Naive thymus-derived CD8-positive, alpha-beta T cell (primary cell): ENCODE measurements around the gene TMEM250. TPM values are rescaled to one million over a fixed set of nuclear protein-coding genes. Genes with fewer than 3 reads are reported as not detected.

Source experiments
- ATAC-seq, 2 donors: fragments of 150-1000 bp; cut with Tn5 transposase in 1 of 2; sonication (Bioruptor Pico), chemical (Tn5 transposase) in 1 of 2; 1 replicate in 1 of 2; 2 replicates in 1 of 2; pipeline ENCODE4 v1.10.0; 2021; ENCODE audit warnings: mild to moderate bottlenecking in 2 of 2, moderate library complexity in 2 of 2
- POLR2A ChIA-PET: fragments of 350-600 bp; sonication (Branson Sonifier 250); formaldehyde crosslinking; loops from one replicate; lab custom pipeline; 2021; ENCODE audit warnings: antibody characterized with exemption; lab: Charles Lee
- DNase-seq, 10 donors: peaks; one replicate each; pipeline versions ENCODE4 v3.0.0 to v3.0.0-alpha.2; 2020 to 2022
- H3K27ac Mint-ChIP-seq, 10 donors: one replicate each; pipeline ENCODE4 v1.8.0; 2020 to 2022; ENCODE audit warnings: mild to moderate bottlenecking in 10 of 10, mixed read lengths in 10 of 10, moderate library complexity in 4 of 10, inconsistent platforms in 1 of 10
- H3K27me3 Mint-ChIP-seq, 5 donors: one replicate each; pipeline ENCODE4 v1.8.0; 2021 to 2022; ENCODE audit warnings: mixed read lengths in 5 of 5
- H3K36me3 Mint-ChIP-seq, 3 donors: one replicate each; pipeline ENCODE4 v1.8.0; 2020 to 2022; ENCODE audit warnings: mixed read lengths in 3 of 3, mild to moderate bottlenecking in 2 of 3, inconsistent platforms in 1 of 3
- H3K4me1 Mint-ChIP-seq, 4 donors: one replicate each; pipeline ENCODE4 v1.8.0; 2021 to 2022; ENCODE audit warnings: mixed read lengths in 4 of 4
- H3K4me3 Mint-ChIP-seq, 10 donors: one replicate each; pipeline ENCODE4 v1.8.0; 2020 to 2022; ENCODE audit warnings: mild to moderate bottlenecking in 10 of 10, mixed read lengths in 10 of 10, moderate library complexity in 6 of 10, inconsistent platforms in 1 of 10
- H3K9me3 Mint-ChIP-seq, 9 donors: one replicate each; pipeline ENCODE4 v1.8.0; 2020 to 2022; ENCODE audit warnings: mixed read lengths in 9 of 9, mild to moderate bottlenecking in 3 of 9, inconsistent platforms in 1 of 9, moderate library complexity in 1 of 9
- polyA plus RNA-seq, 3 donors: library from polyadenylated mRNA; unstranded; fragments of 300-500 nt; fragmentation: Illumina TruSeq; gene quantifications; one replicate each; pipeline ENCODE4 v1.2.3, GENCODE V29; 2021
- total RNA-seq, 8 experiments: library from RNA in 2 of 8; stranded (reverse) in 2 of 8; gene quantifications; one replicate each; pipeline ENCODE4 v1.2.3 and lab custom pipeline; 2021 to 2026

TMEM250 gene
- total and polyA plus RNA-seq, 5 experiments from 2014 or later = 38.1 to 51.7 (median 39.1) TPM

DNA sequence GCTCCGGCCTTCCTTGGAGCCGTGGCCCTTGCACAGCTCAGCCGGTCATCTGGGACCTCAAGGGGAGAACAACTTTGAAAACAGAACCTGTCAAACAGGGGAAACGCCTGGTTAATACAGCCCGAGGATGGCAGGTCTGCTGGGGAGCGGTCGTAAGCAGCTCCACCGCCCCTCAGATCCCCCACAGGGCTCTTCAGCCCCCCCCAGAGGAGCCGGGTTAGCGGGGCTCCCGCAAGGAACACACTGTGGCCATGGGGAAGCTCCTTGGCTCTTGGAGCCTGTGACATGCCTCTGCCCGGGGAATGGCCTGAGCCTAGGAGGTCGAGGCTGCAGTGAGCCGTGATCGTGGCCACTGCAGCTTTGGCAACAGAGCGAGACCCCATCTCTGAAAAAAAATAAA lies 6.8 kb downstream of the TMEM250 start:
- Mint-ChIP-seq H3K4me1 (peaks cover 25 to 80% (median 68%) of the 10 kb centered on the region in 4 donors), H3K36me3 (no peaks in the 10 kb centered on the region), H3K9me3 (no peaks in the 10 kb centered on the region), H3K27ac (peak overlapping the region; percentile 42 to 96 (median 80)), H3K4me3 (peak overlapping the region in 8 of 10 donors; percentile 25 to 87 (median 57)), H3K27me3 (no peaks in the 10 kb centered on the region)
- POLR2A ChIA-PET = interaction anchor here (0.6 to 2.8 kb wide), 4 partner anchors 17 to 1091 kb away, joined by 3 to 25 read pairs (median 3); partner anchors contain the start of gene NACC2
- ATAC-seq (no peak), DNase-seq (no peak)

DNA sequence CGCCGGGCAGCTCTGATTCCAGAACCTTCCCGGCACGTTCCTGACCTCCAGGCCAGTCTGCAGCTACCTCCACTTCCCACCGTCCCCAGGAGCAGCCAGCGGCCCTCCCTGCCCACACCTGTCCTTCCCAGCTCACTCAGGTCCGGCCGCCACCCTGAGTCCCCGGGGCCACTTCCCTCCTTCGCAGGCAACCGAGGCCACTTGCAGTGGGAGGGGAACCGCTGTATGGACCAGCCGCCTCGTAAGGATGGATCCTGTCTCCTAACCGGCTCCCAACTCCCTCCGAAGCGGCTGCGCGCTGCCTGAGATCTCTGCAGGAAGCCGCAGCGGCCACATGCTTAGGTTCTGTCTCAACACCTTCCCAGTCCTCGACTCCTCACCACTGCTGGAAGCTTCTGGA lies 7.5 kb downstream of the TMEM250 start:
- H3K9me3 Mint-ChIP-seq = no peaks in the 10 kb centered on the region
- ATAC-seq = no peak
- H3K4me3 Mint-ChIP-seq = peak overlapping the region in 8 of 10 donors; percentile 16 to 87 (median 54)
- POLR2A ChIA-PET = interaction anchor here (0.8 to 5.3 kb wide), 4 partner anchors 15 to 122 kb away, joined by 3 to 78 read pairs (median 14); partner anchors contain the start of gene NACC2
- H3K27ac Mint-ChIP-seq = peak overlapping the region in 6 of 10 donors; percentile 39 to 82 (median 70)
- no peaks in the 10 kb centered on the region for H3K36me3 Mint-ChIP-seq
- no peaks in the 10 kb centered on the region for H3K27me3 Mint-ChIP-seq
- H3K4me1 Mint-ChIP-seq = peaks cover 28 to 82% (median 72%) of the 10 kb centered on the region in 4 donors
- no peak for DNase-seq

DNA sequence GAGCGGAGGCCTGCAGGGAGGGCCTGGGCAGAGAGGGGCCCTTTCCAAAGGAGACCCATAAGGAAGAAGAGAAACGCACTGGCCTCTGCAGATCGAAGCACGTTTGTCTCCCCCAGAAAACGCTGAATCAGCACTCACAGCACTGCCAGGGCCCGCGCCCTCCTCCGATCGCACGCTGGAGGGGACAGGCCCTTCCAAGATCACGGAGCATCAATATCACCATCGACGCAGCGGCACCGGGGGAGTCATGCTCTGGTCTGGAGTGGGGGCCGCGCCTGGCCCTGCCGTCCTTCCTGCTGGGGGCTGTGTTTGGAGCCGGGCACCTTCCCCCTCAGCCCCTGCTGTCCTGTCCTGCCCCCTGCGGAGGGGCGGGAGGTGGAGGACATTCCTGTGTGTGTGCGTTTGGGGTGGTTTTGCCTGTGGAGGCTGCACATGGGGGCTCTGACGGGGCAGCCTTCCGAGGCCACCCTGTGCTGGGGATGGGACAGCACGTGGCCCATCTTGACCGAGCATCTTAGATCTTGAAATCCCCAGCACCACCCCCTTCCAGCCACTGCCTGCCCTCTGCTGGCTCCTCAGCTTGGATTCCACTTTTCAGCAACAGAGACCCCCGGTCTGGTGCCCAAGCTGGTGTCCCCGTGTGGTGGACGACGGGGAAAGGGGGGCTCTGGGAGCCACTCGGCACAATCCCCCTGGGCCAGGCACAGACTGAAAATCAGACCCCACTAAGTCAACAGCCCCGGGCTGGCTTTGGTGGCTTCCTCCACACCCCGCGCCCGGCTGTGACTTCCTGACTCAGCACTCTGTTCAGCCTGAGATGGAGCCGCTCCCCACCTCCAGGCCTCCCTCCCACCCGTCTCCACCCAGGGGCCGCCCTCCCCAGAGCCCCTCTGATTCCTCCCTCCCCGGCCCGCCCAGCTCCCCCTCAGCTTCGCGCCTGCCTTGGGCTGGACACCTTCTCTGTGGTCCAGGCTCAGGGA lies 8.3 kb downstream of the TMEM250 start:
- Mint-ChIP-seq H3K9me3 (no peaks in the 10 kb centered on the region), H3K27ac (peak overlapping the region; percentile 43 to 91 (median 84)), H3K4me1 (peaks cover 31 to 89% (median 79%) of the 10 kb centered on the region in 4 donors), H3K27me3 (no peaks in the 10 kb centered on the region), H3K4me3 (peak overlapping the region; percentile 71 to 87 (median 82)), H3K36me3 (no peaks in the 10 kb centered on the region)
- POLR2A ChIA-PET = interaction anchor here (0.6 to 6.8 kb wide), 6 partner anchors 10 to 1091 kb away, joined by 3 to 92 read pairs (median 5); partner anchors contain the start of genes NACC2 and TMEM250
- ATAC-seq (peak; percentile 27 to 34), DNase-seq (peak in 4 of 10 donors; percentile 23 to 67 (median 44))

DNA sequence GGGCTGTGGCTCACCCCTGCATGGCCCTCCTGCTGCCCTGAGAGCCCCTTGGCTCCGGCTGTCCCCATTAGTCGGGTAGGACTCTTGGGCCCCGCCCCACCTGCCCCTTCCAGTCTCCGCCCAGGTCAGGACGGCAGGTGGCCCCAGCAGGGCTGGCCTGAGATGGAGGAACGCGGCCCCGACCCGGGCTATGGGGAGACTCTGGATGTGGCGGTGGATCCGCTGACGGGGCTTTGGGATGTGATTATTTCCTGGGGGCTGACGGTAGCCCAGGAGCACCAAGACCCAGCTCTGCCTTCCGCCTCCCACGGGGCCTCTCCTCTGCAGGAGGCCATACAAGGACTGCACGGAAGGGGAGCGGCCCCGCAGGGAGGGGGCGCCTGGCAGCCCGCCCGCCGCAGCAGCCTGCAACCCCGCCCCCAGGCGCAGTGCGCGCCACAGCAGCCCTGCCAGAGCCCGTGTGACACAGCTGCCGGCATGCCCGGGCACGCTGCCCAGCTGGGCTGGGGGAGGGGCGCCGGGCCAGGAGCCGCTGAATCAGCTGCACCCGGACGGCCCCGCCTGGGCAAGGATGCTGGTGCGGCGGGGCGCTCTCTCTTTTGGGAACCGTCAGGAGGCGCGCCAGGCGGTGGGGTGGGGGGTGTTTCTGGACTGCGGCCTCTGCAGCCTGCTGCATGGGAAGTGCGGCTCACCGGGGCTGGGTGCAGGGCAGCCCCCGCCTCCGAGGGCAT lies 9.2 kb downstream of the TMEM250 start:
- Mint-ChIP-seq H3K36me3 (no peaks in the 10 kb centered on the region), H3K27ac (peak overlapping the region; percentile 76 to 96 (median 90)), H3K4me1 (peaks cover 31 to 89% (median 77%) of the 10 kb centered on the region in 4 donors), H3K27me3 (no peaks in the 10 kb centered on the region), H3K9me3 (no peaks in the 10 kb centered on the region), H3K4me3 (peak overlapping the region; percentile 77 to 92 (median 87))
- DNase-seq (peak; percentile 85 to 94 (median 88)), ATAC-seq (peak; percentile 86 to 90)
- POLR2A ChIA-PET = interaction anchor here (0.6 to 6.8 kb wide), 7 partner anchors 9 to 1092 kb away, joined by 3 to 92 read pairs (median 4); partner anchors contain the start of genes NACC2 and TMEM250

DNA sequence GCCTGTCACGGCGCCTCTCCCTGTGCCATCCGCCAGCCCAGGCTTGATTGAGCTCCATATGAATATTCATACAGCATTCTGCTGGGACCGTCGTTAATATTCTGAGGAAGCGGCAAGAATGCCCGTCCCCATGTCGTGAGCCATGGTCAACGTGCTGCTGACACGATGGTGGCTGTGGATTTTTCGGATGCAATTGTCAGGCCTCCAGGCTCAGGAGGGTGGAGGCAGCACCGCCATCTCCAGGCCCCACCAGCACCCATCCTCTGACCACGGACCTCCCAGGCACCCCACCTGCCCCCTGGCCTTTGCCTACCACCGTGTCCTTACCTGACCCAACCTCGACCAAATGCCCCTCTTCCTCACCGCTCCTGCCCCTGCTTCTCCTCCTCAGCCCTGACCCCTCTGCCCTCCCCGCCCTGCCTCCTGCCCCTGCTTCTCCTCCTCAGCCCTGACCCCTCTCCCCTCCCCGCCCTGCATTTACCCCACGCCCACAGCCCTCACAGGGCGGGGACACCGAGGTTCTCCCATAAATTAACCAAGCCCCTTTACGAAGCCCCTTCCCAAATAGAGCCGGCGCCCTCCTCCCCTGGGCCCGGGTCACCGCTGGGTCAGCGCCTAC lies 9.9 kb downstream of the TMEM250 start:
- no peak for ATAC-seq
- Mint-ChIP-seq H3K9me3 (no peaks in the 10 kb centered on the region), H3K27me3 (no peaks in the 10 kb centered on the region), H3K4me3 (peak overlapping the region; percentile 66 to 92 (median 86)), H3K27ac (peak overlapping the region; percentile 61 to 96 (median 82)), H3K4me1 (peaks cover 30 to 87% (median 73%) of the 10 kb centered on the region in 4 donors), H3K36me3 (no peaks in the 10 kb centered on the region)
- POLR2A ChIA-PET = interaction anchor here (0.6 to 6.8 kb wide), 5 partner anchors 8 to 23 kb away, joined by 3 to 92 read pairs (median 6); partner anchors contain the start of genes NACC2 and TMEM250
- DNase-seq = peak in 1 of 10 donors; percentile 12

DNA sequence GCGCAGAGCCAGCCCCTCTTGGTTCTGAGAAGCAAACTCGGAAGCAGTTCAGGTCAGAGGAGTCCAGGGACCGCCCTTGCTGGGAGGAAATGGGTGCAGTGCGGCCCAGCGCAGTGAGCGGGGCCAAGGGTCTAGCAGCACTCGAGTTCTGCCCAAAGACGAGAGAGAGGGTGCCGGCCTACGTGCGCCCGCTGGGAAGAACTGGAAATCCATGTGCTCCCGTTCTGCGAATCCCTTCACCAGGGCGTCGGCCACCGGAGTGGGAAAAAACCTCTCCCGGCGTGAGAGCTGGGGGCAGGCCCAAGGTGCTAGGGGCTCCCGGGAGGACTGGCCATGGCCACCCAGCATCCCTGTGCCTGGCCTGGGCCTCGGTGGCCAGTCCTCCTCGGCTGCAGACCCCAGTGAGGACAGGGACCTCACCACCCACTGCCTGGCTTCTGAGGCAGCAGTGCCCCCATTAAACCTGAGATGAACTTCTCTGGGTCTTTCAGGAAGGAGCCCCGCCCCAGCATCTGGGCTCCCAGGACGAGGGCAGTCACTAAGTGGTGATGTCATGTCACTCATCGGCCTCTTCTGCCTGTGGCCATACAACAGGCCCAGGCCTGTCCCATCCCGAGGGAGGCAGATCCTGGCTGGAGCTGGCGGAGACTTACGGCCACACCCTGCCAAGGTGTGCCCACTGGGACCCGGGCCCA lies 10.6 kb downstream of the TMEM250 start:
- Mint-ChIP-seq H3K27ac (peak overlapping the region; percentile 85 to 96 (median 94)), H3K36me3 (no peaks in the 10 kb centered on the region), H3K27me3 (no peaks in the 10 kb centered on the region), H3K4me3 (peak overlapping the region; percentile 74 to 92 (median 86)), H3K4me1 (peaks cover 26 to 80% (median 66%) of the 10 kb centered on the region in 4 donors), H3K9me3 (no peaks in the 10 kb centered on the region)
- ATAC-seq = no peak
- POLR2A ChIA-PET = interaction anchor here (1.2 to 6.8 kb wide), 4 partner anchors 12 to 129 kb away, joined by 3 to 92 read pairs (median 42); partner anchors contain the start of genes NACC2 and TMEM250
- DNase-seq = no peak

DNA sequence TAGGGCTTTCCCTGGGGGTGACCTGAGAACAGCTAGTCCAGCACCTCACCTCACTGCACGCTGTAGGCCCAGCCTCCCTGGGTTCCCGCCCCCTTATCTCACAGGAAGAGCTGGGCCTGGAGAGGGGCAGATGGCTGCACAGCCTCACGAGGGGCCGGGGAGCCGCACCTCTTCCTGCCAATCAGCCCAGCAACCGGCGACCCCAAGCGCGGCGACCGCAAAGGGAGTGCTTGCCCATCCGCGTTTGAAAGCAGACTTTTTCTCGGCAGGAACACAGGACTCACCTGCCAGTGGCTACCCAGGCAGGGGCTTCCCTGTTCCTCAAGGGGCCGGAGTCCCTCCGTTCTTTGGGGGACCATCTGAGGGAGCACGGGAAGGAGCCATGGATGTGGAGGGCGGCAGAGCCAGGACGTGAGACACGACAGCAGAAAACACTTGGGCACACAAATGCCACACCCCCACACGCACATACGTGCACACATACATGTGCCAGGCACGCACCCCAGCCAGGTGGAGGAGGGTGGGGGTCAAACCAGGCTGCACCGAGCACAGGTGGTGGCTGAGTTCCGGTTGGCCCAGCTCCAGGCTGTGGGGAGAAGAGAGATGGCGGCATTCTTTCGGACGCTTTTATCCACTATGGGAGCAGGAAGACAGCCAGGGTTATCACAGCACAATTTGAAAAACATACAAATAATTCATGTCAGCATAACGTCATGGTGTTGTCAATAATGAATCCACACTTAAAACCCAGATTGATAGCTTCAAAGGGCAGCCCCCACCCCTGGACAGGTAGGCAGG lies 11.3 kb downstream of the TMEM250 start:
- Mint-ChIP-seq H3K4me1 (peaks cover 26 to 73% (median 61%) of the 10 kb centered on the region in 4 donors), H3K27me3 (no peaks in the 10 kb centered on the region), H3K4me3 (peak overlapping the region; percentile 68 to 91 (median 82)), H3K27ac (peak overlapping the region; percentile 85 to 96 (median 94)), H3K9me3 (no peaks in the 10 kb centered on the region), H3K36me3 (no peaks in the 10 kb centered on the region)
- POLR2A ChIA-PET = interaction anchor here (0.6 to 6.8 kb wide), 8 partner anchors 11 to 1023 kb away, joined by 3 to 92 read pairs (median 4); partner anchors contain the start of genes CAMSAP1, NACC2 and TMEM250
- peak; percentile 31 to 37 for ATAC-seq
- DNase-seq = peak in 9 of 10 donors; percentile 33 to 80 (median 49)

DNA sequence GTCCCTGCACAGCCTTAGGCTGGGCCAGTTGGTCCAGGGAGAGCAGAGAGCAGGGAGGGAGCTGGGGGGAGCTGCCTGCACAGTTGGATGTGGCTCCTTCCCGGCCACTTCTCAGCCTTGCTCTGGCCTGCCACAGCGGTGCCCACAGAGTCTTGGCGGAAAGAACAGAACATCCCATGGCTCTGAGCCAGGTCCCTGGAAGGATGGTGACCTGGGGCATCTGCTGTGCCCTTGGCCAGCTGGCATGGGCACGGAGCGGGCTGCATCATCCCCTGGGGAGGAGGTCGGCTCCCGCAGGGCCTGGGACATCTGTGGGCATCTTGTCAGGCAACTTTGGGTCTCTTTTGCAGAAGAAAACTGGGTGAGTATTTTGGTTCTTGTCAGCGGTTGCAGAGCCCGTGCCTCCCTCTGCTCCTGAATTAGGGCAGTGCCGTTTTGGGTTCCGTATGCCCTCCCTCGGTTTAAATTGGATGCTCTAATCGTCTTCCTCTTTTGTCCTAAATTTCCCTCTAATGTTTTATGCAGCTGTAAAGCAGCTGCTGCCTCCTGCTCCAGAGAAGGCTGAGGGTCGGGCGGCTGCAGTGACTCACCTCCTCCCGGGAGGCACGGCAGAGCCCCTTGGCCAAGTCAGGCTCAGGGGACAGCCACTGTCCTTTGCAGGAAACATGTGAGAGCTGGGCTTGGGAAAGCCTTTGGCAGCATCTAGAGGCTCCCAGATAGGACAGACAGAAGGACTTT lies 13.1 kb downstream of the TMEM250 start:
- no peak for ATAC-seq
- DNase-seq = no peak
- Mint-ChIP-seq H3K4me3 (peak overlapping the region in 7 of 10 donors; percentile 8 to 87 (median 41)), H3K4me1 (peaks cover 19 to 56% (median 46%) of the 10 kb centered on the region in 4 donors), H3K27ac (peak overlapping the region in 9 of 10 donors; percentile 63 to 94 (median 85)), H3K9me3 (no peaks in the 10 kb centered on the region), H3K36me3 (no peaks in the 10 kb centered on the region), H3K27me3 (no peaks in the 10 kb centered on the region)
- POLR2A ChIA-PET = interaction anchor here (5.3 to 6.8 kb wide), 2 partner anchors 9 to 15 kb away, joined by 78 to 92 read pairs; partner anchors contain the start of genes NACC2 and TMEM250

DNA sequence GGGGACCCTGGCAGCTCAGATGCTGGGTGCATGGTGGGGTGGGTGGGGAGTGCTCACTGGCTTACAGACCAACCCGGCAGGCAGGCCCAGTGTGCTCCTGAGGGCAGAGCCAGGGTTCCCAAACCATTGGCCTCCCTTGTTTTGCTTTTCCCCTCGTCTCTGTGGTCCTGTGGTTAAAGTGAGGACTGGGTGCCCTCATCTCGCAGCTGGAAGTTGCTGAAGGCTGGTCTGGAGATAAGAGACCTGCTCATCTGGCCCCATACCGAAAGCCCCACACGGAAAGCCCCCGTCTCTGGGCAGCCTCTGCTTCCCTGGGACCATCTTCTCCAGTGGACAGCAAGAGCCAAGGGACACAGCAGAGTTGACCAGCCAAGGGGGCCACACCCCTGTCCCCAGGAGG lies 13.8 kb downstream of the TMEM250 start:
- POLR2A ChIA-PET = interaction anchor here (1.4 to 6.8 kb wide), 2 partner anchors 11 to 15 kb away, joined by 4 to 92 read pairs; partner anchors contain the start of gene TMEM250
- peak overlapping the region in 5 of 10 donors; percentile 21 to 71 (median 46) for H3K27ac Mint-ChIP-seq
- ATAC-seq = no peak

DNA sequence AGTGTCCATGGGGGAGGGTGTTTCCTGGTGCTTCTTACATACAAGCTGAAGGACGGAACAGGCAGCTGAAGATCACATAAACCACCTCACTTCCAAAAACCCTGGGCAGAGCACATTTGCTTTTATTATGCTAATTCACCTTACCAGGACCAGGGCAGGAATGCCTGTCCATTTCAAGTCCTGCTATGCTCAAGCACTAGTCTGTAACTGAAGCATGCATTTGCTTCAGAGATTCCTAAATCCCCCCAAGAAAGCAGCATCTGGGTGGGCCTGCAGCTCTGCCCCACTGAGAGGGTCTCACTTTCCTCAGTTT lies 14.2 kb downstream of the TMEM250 start:
- no peak overlapping the region for H3K4me3 Mint-ChIP-seq

More for the DNA sequence above, 13.8 kb downstream of the TMEM250 start:
- Mint-ChIP-seq H3K4me1 (peaks cover 19 to 49% (median 39%) of the 10 kb centered on the region in 4 donors), H3K4me3 (no peak overlapping the region), H3K27me3 (no peaks in the 10 kb centered on the region), H3K36me3 (no peaks in the 10 kb centered on the region), H3K9me3 (no peaks in the 10 kb centered on the region)
- DNase-seq = no peak

More for the DNA sequence above, 14.2 kb downstream of the TMEM250 start:
- Mint-ChIP-seq H3K27ac (peak overlapping the region in 2 of 10 donors; percentile 9 to 43), H3K9me3 (no peaks in the 10 kb centered on the region), H3K36me3 (no peaks in the 10 kb centered on the region), H3K27me3 (no peaks in the 10 kb centered on the region), H3K4me1 (peaks cover 19 to 48% (median 37%) of the 10 kb centered on the region in 4 donors)
- POLR2A ChIA-PET = interaction anchor here (1.4 to 6.8 kb wide), 2 partner anchors 10 to 16 kb away, joined by 4 to 92 read pairs; partner anchors contain the start of gene TMEM250
- ATAC-seq (no peak), DNase-seq (no peak)
